MM.1S (cell line): ENCODE measurements around the gene FARS2.

Experiments
- CTCF ChIP-seq: fragments of 300-600 bp; sonication (generic); IDR thresholded peaks from 2 replicates; pipeline ENCODE4 v1.5.1; 2016; ENCODE audit warnings: antibody characterized with exemption, low read length, mixed read lengths
- EZH2 ChIP-seq: fragments of 300-600 bp; sonication (generic); optimal IDR thresholded peaks from 2 replicates; pipeline ENCODE3; 2017; ENCODE audit warnings: low read depth, mild to moderate bottlenecking, antibody characterized with exemption, low read length, mixed read lengths
- EZH2phosphoT487 ChIP-seq: fragments of 300-600 bp; sonication (generic); IDR thresholded peaks from 2 replicates; pipeline ENCODE4 v1.6.1; 2018; ENCODE audit warnings: antibody characterized with exemption, low read length

- TF ChIP-seq CTCF (no peak), EZH2phosphoT487 (no peak), EZH2 (no peak)
These were observed 511.3 kb downstream of the FARS2 start for GRCh38 chr6:5772408-5773120.
